ENCODE data around the gene CYP2C9. TPM values are rescaled to one million over a fixed set of nuclear protein-coding genes. Genes with fewer than 3 reads are reported as not detected.

The CYP2C9 gene
- total and polyA plus RNA-seq, 2 donors (not counting 3 experiments of a cell fraction or from before 2014, with no cell fraction given) = not detected

- ChIA-PET CTCF (no interaction called here), POLR2A (no interaction called here)
- Histone ChIP-seq H2AFZ (ENCODE audit: low read depth, low read length) (no peak overlapping the region), H3K4me1 (ENCODE audit: control insufficient read depth, extremely low read depth, insufficient read depth, low read length) (no peaks in the 10 kb centered on the region), H3K4me2 (ENCODE audit: insufficient read depth, low read length) (no peak overlapping the region), H3K9ac (replicated peaks; ENCODE audit: extremely low read depth, insufficient read depth, low read length) (no peak overlapping the region), H3K79me2 (ENCODE audit: control insufficient read depth, insufficient read depth, low read length) (no peaks in the 10 kb centered on the region), H3K27ac (ENCODE audit: insufficient read depth, low read depth, low read length) (no peak overlapping the region), H3K9me3 (replicated peaks; ENCODE audit: control insufficient read depth, insufficient read depth, low read length) (no peaks in the 10 kb centered on the region), H3K9me1 (replicated peaks; ENCODE audit: control insufficient read depth, extremely low read depth, insufficient read depth, low read length) (no peaks in the 10 kb centered on the region), H3K4me3 (replicated peaks in 1 of 3; ENCODE audit: insufficient read depth in 1 of 3, low read depth in 1 of 3, low read length in 3 of 3) (no peak overlapping the region), H3K27me3 (ENCODE audit: control insufficient read depth in 2 of 2, insufficient read depth in 2 of 2, low read length in 2 of 2) (no peaks in the 10 kb centered on the region), H3K36me3 (ENCODE audit: control insufficient read depth in 2 of 2, extremely low read depth in 1 of 2, insufficient read depth in 2 of 2, low read length in 2 of 2) (no peaks in the 10 kb centered on the region), H4K20me1 (replicated peaks; ENCODE audit: control insufficient read depth, extremely low read depth, insufficient read depth, low read length) (no peaks in the 10 kb centered on the region)
- intact Hi-C loops (cut with micrococcal nuclease) (no loop called here), dilution Hi-C loops (cut with MboI; ENCODE audit: extremely low pct_ligation_motif_present, low sequenced_read_pairs) (no loop called here)
- BruUV-seq (replicated peaks) = no TSS peak
- DNase-seq (ENCODE audit: low read depth, low spot score) = no peak
- no peak for FAIRE-seq
- TF ChIP-seq FOS (IDR thresholded peaks at IDR 0.05; ENCODE audit: borderline replicate concordance, insufficient read depth, low read length) (no peak), EZH2 (IDR thresholded peaks at IDR 0.05; ENCODE audit: borderline replicate concordance, low read depth, low read length, severe bottlenecking) (no peak), POLR2A (IDR thresholded peaks at IDR 0.05; ENCODE audit: low read depth, low read length) (no peak), MYC (IDR thresholded peaks at IDR 0.05; ENCODE audit: low read depth, low read length) (no peak), GATA2 (IDR thresholded peaks at IDR 0.05; ENCODE audit: insufficient read depth, insufficient read length, low read depth, low read length) (no peak), MAX (IDR thresholded peaks at IDR 0.05; ENCODE audit: insufficient read depth, insufficient read length) (no peak), POLR2AphosphoS5 (IDR thresholded peaks at IDR 0.05; ENCODE audit: insufficient read depth, low read depth, low read length) (no peak), CTCF (IDR thresholded peaks at IDR 0.05; ENCODE audit: extremely low read depth in 1 of 2, insufficient read depth in 1 of 2, low read depth in 1 of 2, low read length in 2 of 2) (no peak), JUN (IDR thresholded peaks at IDR 0.05; ENCODE audit: borderline replicate concordance, insufficient read depth, insufficient read length, low read depth) (no peak)
Observed at GRCh38 chr10:94991243-94991888, 52.9 kb downstream of the CYP2C9 start.
